AG08395 (cell line): Measurements from ENCODE around the gene SERTAD1.

Experiments used
- DNase-seq: peaks from one replicate; pipeline ENCODE4 v3.0.0; 2012; ENCODE audit warnings: mixed read lengths, low spot score

The SERTAD1 gene

DNA sequence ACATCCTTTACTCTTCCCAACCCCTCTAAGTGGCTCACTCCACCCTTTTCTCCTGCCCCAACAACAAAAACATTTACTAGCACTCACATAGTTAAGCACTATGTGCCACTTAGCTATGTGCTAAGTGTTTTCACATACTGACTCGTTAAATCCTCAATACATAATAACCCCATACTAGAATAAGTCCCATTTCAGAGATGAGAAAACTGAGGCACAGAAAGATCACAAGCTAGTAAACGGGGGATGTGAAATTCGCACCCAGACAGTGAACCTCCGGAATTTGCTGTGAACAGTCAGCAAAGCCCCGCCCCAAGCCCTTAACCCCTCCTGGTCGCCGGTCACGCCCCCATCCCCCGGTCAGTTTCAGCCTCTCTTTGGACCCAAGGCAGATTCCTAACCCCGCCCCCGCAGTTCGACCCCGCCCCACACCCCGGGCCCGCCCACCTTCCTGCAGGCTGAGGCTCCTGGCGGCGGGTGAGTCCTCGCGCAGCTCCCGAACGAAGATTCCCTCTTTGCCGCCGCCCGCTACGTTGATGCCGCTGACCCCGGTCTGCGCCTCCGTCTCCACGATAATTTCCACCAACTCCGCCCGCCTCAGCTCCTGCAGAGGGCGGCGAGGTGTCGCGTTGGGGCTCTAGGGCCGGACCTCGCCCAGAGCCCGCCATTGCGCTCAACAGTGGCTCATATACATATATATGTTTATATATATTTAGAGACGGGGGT is 22.4 kb downstream of the SERTAD1 start:
- DNase-seq: peak; percentile 97

DNA sequence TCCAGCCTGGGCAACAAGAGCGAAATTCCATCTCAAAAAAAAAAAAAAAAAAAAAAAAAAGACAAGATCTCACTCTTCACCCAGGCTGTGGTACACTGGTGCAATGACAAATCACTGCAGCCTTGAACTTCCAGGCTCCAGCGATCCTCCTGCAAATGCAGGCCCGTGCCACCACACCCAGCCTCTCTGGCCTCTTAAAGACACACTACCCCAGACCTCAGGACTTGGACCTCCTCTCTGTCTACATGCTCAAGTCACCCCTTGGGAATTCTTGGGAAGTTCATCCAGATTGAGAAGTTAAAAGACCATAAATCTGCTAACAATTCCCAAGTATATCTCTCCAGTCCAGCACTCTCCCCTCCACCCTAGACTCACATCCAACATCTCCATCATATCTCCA is 25.2 kb downstream of the SERTAD1 start:
- no peak for DNase-seq

DNA sequence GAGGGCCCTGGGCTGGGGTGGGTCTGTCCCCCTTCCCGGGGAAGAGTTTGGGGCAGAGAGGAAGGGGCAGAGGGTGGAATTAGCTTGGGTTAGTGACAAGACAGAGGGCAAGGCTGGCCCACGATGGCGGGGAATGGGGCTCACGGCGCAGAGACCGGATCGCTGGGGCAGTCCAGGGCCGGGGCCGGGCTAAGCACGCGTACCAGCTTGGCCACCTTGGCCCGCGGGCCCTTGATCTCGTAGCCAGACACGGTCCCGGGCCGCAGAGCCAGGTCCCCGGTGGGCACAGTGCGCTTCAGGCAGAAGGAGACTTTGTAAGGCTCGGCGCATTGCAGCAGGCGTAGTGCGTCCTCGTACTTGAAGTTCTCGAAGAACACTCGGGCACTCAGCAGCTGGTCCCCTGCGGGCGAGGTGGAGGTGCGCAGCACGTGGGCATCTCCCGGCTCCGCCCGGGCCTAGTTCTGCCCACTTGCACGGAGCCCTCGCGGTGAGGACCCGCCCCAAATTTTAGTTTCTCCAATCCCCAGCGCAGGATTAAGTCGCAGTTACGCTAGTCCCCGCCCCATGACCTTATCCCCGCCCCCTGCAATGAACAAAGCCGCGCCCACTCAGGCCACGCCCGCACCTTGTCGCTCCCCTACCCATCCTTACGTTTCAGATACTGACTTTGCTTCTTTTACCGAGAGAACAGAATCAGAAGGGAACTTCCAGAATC is 27.2 kb downstream of the SERTAD1 start:
- no peak for DNase-seq

DNA sequence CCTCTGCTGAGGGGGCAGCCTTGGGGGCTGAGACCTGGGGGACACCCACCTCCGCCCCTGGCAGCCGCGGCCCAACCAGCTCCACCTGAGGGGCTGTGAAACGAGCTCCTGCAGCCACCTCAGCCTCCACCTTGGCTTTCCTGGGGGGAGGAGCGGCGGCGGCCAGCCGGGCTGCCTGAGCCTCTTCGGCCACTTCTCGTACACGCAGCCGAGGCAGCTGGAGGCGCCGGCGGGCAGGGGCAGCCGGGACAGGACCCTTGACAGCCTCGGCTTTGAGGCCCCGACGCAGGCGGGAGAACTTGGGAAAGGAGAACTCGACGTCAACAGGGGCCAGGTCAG is 28.3 kb downstream of the SERTAD1 start:
- no peak for DNase-seq

DNA sequence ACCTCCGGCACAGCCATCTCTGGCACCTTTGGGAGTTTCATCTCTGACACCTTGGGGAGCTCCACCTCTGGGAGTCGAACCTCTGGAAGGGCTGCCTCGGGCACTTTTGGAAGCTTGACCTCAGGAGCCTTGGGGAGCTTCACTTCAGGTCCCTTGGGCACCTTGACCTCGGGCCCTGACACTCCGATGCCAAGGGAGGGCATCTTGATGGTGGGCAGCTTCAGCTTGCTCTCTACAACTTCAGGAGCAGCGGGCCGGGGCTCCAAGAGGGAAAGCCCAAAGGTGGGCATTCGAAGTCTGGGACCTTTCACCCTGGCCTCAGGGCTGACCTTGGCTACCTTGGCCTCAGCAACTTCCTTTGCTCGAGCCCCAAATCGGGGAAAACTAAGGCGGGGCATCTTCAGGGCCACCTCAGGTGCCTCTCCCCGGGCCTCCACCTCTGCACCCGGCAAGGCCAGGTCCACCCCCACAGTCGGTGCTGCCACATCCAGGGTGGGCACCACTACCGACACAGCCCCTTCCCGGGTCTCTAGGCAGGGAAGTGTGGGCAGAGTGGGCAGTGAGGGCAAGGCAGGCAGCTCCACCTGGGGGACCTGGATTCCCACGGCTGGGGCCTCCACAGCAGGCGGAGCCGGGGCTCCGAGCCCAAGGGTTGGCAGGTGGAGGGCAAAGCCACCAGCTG is 28.8 kb downstream of the SERTAD1 start:
- no peak for DNase-seq

DNA sequence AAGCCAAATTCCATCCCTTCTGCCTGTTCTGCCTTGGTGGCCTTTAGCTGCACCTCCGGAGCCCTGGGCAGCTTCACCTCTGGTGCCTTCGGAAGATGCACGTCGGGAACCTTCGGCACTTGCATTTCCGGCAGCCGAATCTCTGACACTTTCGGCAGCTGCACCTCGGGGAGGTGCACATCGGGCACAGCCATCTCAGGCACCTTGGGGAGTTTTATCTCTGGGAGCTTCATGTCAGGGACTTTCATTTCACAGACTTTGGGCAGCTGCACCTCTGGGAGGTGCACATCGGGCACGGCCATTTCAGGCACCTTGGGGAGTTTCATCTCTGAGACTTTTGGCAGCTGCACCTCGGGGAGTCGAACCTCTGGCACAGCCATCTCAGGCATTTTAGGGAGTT is 29.8 kb downstream of the SERTAD1 start:
- DNase-seq: no peak

DNA sequence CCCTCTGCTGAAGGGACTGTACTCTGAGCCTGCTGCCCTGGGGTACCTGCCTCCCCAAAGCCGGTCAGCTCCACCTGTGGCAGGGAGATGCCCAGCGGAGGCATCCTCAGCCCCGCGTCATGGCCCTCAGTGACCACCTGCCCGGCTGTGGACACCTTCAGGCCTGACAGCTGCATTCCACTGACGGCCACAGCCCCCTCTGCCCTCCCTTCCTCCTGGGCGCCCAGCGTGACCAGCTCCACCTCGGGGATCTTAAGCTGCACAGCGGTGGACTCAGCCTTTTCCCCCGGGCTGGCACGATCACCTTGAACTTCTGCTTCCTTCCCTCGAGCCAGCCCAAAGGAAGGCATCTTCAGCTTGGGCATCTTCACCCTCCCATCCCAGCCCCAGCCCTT is 31.0 kb downstream of the SERTAD1 start:
- no peak for DNase-seq

DNA sequence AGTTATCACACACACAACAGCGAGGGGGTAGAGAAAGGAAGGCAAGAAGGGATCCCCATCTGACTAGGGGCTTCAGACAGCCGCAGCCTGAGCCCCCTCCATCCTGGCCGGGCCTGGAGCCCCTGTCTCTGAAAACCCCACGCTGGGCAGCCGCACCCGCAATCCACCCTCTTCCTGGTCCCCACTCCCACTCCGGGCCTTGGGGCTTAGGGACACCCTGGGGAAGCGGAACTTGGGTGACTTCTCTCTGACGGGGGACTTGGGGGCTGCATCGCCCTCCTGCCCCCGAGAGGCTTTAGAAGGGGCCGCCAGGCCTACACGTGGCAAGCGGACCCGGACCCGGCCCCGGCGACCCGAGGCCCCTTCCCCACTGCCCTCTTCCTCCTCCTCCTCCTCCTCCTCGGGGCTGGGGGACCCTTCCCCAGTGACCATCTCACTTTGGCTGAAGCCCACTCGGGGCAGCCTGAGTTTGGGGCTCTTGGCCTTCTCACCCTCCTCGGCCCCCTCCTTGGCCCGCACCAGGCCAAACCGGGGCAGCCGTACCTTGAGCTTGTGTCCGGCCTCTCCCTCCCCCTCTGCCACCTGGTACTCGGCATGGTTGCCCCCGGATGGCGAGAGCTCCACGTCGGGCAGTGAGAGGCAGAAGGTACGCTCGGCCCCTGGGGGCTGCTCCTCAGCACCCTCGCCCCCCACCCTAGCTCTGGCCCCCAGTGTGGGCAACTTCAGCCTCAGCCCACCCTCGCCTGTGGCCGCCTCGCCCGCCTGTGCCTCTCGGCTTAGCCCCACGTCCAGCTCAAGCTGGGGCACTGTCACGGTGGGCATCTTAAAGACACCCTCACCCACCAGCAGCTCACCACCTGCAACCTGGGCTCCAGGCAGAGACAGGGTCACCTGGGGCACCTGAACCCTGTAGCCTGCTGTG is 31.6 kb downstream of the SERTAD1 start:
- no peak for DNase-seq

DNA sequence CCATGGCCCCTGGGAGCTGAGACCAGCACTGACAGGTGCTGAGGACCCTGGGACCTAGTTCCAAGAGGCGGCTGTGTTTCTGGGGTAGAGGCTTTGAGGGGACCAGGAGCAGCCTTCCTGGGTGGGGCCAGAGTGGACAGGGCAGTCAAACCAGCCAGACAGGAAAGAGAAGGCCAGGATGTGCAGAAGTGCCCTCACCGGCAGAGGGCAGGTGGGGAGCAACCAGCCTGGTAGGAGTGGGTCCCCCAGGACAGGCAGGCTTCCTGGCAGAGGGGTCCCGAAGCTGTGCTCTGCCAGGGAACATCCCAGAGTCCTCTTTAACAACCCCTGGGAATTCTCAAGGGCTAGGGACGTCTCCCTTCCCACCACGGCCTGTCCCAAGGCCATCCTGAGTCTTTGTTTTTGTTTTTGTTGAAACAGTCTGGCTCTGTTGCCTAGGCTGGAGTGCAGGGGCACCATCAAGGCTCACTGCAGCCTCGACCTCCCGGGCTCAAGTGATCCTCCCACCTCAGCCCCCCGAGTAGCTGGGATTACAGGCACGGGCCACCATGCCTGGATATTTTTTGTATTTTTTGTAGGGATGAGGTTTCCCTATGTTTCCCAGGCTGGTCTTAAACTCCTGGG is 32.8 kb downstream of the SERTAD1 start:
- DNase-seq: no peak

DNA sequence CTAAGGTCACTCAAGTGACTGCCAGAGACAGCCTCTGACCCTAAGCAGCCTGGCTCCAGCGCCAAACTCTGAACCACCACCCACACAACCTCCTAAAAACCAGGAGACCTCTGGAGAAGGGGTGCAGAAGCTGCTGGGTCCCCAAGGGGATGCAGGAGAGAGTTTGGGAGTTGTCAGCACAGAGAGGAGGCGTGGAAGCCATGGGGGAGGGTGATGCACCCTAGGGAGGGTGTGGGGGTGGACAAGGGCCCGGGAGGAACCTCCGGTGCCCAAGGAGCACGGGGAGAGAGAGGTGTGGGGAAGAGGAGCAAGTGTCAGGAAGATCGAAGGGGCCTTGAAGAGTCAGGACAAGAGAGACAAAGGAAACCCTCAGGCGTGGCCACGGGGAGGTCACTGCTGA is 33.7 kb downstream of the SERTAD1 start:
- no peak for DNase-seq

DNA sequence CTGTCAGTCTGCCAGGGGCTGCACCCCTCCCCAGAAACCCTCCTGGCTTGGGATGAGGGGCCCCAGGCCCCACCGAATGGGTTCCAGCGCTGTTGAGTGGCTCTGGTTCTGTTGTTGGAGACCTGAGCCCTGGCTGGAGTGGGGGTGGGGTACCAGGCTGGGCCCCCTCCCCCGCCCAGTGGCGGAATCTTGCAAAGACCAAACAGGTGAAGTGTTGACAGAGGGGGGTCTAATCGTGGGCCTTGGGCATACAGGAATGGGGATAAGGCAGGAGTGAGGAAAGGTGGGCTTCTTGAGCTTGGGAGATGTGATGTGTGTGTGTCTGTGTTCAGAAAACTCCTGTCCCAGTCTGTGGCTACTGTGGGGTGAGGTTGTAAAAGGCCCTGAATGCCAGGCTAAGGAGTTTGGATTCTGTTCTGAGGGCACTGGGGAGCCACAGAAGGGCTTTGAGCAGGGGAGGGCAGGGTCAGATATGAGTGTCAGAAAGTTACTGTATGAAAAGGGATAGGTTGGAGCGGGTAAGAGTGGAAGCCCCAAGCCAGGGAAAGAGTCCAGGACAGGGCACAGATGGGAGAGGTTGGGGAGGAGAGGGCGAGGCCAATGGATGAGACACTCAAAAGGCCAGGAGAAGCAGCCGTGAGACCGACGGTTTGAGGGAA is 35.6 kb downstream of the SERTAD1 start, which contains the start of gene HIPK4:
TSS of gene HIPK4 (minus strand) at position 98 of the 659 bp plus-strand sequence. CDS start 279 bp downstream, outside the sequence.
- no peak for DNase-seq

DNA sequence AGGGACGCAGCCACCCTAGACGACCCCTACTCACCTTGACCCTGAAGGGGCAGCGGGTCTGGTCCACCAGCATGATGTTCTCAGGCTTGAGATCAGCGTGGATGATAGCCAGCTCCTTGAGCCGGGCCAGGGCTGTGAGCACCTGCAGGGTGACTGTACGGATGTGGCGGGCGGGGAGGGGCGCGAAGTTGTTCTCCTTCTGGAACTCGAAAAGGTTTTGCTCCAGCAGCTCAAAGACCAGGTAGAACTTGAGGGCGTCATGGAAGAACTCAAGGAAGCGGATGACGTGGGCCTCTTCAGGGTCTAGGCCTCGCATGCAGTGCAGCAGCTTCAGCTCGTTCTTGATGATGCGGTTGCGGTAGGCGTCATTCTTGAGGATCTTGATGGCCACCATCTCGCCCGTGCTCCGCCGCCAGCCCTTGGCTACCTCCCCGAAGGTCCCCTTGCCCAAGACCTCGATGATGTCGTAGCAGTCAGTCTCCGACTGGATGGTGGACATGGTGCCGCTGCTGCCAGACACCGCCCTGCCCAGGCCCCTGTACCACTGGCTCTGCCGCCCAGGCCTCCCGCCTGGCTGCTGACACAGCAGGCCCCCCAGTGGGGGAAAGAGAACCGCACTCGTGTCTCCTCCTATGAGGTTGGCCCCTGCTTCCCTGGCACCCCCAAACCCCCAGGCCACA is 36.2 kb downstream of the SERTAD1 start:
- DNase-seq: no peak

DNA sequence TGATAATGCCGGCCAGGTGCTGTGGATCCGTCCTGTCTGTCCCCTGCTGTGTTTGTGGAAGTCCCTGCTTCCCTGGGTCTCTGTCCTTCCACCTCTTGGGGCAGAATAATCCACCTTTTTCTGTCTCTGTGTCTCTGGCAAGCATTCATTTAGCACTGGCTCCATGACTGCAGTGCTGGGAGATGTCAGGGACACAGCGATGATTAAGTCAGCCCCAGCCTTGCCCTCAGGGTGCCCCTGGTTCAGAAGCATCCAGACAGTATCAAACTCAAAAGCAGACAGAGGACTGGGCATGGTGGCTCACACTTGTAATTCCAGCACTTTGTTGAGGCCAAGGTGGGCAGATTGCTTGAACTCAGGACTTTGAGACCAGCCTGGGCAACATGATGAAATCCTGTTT is 37.3 kb downstream of the SERTAD1 start:
- DNase-seq: no peak

DNA sequence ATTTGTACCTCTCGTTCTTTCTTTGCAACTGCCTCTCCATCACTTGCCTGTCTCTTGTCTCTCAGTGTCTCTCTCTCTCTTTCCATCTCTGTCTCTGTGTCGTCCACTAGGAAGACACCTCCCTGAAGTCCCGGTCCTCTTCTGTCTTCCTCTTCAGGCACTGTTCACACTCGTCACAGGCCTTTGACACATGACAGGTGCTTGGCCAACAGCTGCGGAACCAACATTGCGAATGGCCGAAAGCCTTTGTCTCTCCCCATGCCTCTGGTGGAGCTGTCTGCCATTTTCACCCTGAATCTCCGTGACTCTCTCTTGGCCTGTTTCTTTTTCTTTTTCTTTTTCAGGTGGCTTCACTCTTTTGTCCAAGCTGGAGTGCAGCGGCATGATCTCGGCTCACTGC is 38.6 kb downstream of the SERTAD1 start:
- DNase-seq: no peak

DNA sequence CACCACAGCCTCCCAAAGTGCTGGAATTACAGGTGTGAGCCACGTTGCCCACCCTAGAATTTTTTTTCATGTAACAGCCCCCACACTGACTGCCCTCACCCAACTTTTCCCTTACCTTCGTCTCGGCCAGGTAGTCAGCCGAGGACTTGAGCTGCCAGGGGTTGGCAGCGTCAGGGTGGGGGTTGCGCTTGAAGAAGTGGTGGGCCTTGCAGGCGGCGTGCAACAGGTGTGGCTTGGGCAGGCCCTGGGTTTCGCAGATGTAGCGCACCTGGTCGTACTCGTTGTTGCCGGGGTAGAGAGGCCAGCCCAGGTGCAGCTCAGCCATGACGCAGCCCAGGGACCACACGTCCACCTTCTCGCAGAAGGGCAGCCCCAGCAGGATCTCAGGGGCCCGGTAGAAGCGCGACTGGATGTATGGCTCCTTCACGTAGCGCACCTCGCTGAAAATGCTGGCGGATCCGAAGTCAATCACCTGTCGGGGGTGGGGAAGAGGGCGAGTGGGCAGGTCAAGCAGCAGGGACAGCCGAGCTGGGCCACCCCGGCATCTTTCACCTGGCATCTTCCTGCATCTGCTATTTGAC is 42.0 kb downstream of the SERTAD1 start:
- DNase-seq: no peak

DNA sequence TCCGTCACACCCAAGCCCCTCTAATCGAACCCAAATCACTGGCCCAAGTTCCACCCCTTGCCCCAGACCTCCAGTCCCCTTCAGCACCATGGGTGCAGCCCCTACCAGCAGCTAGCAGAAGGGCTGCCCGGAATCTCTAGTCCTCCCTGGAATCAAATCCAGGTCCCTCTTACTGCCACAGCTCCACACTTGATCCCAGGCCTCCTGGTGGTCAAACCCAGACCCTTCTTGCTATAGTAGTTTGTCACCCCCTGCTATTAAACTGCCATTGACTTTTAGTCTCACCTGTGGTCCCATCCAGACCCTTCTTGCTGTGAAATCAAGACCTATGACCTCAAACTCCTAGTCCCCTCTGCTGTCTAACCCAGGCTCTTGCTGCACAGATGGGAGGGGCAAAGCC is 44.5 kb downstream of the SERTAD1 start:
- no peak for DNase-seq

DNA sequence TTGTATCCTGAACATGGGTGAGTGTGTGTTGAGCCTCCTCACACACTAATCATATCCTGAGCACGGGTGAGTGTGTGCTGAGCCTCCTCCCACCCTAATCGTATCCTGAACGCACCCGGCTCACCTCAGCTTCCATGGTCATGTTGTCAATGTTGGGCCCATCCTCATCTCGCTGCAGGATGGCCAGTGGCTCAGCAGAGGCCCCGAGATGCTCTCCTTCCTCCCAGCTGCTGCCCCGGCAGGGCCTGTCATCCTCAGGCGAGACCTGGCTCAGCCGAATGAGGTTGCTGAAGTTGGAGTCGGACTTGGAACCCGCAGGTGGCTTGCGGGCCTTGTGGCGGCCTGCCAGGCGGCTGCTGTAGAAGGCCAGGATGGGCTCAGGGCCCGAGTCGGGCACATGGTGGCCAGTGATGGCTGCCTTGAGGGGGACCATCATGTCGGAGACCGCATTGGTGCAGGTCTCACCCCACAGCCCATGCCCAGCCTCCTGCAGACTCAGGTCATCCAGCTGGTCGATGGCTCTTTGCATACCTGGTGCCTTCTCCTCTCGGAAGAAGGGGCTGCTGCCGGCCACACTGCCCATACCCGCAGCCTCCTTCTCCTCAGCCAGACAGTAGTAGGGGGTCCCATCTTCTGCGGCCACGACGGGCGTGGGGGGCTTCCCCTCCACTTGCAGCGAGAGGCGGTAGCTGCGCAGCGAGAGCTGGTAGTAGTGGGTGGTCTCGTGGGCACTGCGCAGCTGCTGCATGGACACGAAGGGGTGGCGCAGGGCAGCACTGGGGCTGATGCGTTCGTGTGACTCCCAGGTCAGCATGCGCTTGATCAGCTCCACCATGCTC is 45.4 kb downstream of the SERTAD1 start:
- DNase-seq: no peak

DNA sequence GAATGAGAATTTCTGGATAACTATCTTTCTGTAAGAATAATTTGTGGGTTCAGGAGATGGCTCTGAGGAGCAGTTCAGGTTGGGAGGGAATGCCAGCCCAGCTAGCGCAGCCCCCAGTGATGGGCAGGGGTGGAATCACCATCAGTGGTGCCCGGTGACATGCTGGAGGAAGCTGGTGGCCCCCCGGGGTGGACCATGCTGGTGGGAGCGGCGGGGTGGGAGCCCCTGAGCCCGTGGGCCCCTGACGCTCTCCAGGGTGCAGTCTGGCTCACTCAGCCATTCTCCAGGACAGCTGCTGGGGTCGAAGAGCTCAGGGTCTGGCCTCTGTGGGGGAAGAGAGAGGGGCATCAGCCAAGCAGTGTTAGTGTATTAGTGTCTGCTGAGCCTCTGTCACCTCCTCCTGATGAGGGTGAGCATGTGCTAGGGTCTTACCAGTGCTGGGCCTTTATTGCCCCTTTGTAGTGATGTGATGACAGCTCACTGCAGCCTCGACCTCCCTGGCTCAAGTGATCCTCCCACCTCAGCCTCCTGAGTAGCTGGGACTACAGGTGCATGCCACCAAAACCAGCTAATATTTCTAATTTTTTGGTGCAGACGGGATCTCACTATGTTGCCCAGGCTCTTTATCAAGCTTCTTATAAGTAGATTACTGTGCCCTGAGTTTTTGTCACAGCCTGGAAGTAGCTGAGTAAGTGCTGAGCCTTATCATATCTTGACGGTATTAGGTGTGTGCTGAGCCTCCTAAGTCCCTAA is 46.2 kb downstream of the SERTAD1 start:
- no peak for DNase-seq

DNA sequence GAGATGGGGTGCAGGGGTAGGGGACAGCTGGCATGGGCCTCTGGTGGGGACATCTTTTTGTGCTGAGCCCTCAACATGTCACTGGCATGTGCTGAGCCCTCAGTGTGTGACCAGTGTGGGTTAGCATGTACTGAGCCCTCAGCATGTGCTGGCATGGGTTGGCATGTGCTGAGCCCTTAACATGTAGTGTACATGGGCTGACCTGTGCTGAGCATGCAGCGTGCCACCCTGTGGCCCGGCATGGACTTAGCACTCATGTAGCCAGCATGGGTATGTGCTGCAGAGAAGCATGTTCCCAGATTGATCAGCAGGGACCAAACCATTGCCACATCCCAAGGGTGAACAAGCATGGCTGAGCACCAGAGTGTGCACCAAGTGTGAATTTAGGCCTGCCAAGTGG is 47.3 kb downstream of the SERTAD1 start:
- no peak for DNase-seq
